Astrocyte (in vitro differentiated cells and primary cell): ENCODE results near the gene NDUFS3. TPM values are rescaled to one million over a fixed set of nuclear protein-coding genes. Genes with fewer than 3 reads are reported as not detected.

Experiments
- DNase-seq: peaks from one replicate; pipeline ENCODE4 v3.0.0-alpha.2; 2010; ENCODE audit warnings: low read depth
- FAIRE-seq: peaks from 2 replicates; lab custom pipeline; 2011; peaks lifted over from hg19 to GRCh38; lab: Jason Lieb, UNC
- H2AFZ ChIP-seq: 2 replicates; pipeline ENCODE4 v1.6.0; 2012; ENCODE audit warnings: low read depth, low read length, inconsistent platforms
- H3K27ac ChIP-seq: 2 replicates; pipeline ENCODE4 v1.5.1; 2011; ENCODE audit warnings: low read depth, low read length, inconsistent platforms
- H3K27me3 ChIP-seq: 2 replicates; pipeline ENCODE4 v1.6.0; 2011; ENCODE audit warnings: low read length, inconsistent platforms; ENCODE audit not compliant: insufficient read depth
- H3K36me3 ChIP-seq: 2 replicates; pipeline ENCODE4 v1.5.1; 2011; ENCODE audit warnings: low read length, inconsistent platforms; ENCODE audit not compliant: insufficient read depth
- H3K4me1 ChIP-seq: 2 replicates; pipeline ENCODE4 v1.5.1; 2011; ENCODE audit warnings: low read length, inconsistent platforms; ENCODE audit not compliant: insufficient read depth
- H3K4me2 ChIP-seq: 2 replicates; pipeline ENCODE4 v1.6.0; 2012; ENCODE audit warnings: low read length, inconsistent platforms
- H3K4me3 ChIP-seq: 2 replicates; pipeline ENCODE4 v1.5.1; 2011; ENCODE audit warnings: low read depth, mild to moderate bottlenecking, low read length, inconsistent platforms; ENCODE audit not compliant: insufficient read depth
- H3K79me2 ChIP-seq: 2 replicates; pipeline ENCODE4 v1.6.0; 2012; ENCODE audit warnings: mild to moderate bottlenecking, low read length, inconsistent platforms; ENCODE audit not compliant: insufficient read depth
- H3K9ac ChIP-seq: 2 replicates; pipeline ENCODE4 v1.6.0; 2012; ENCODE audit warnings: mild to moderate bottlenecking, low read length, inconsistent platforms
- H3K9me3 ChIP-seq: 2 replicates; pipeline ENCODE4 v1.5.1; 2012; ENCODE audit warnings: low read depth, mild to moderate bottlenecking, low read length, inconsistent platforms; ENCODE audit not compliant: insufficient read depth
- H4K20me1 ChIP-seq: 2 replicates; pipeline ENCODE4 v1.6.0; 2012; ENCODE audit warnings: low read length, inconsistent platforms; ENCODE audit not compliant: insufficient read depth
- H3K27ac Mint-ChIP-seq: one replicate; pipeline ENCODE4 v1.8.0; 2021; ENCODE audit warnings: mild to moderate bottlenecking, mixed read lengths; ENCODE audit not compliant: unreplicated experiment
- H3K27me3 Mint-ChIP-seq: one replicate; pipeline ENCODE4 v1.8.0; 2021; ENCODE audit warnings: low read depth, mixed read lengths; ENCODE audit not compliant: unreplicated experiment
- H3K36me3 Mint-ChIP-seq: one replicate; pipeline ENCODE4 v1.8.0; 2021; ENCODE audit warnings: low read depth, mixed read lengths; ENCODE audit not compliant: unreplicated experiment
- H3K4me1 Mint-ChIP-seq: one replicate; pipeline ENCODE4 v1.8.0; 2021; ENCODE audit warnings: low read depth, mixed read lengths; ENCODE audit not compliant: unreplicated experiment
- H3K4me3 Mint-ChIP-seq: one replicate; pipeline ENCODE4 v1.8.0; 2021; ENCODE audit warnings: mild to moderate bottlenecking, moderate library complexity, mixed read lengths; ENCODE audit not compliant: unreplicated experiment
- H3K9me3 Mint-ChIP-seq: one replicate; pipeline ENCODE4 v1.8.0; 2021; ENCODE audit warnings: mild to moderate bottlenecking, mixed read lengths; ENCODE audit not compliant: unreplicated experiment
- EZH2 ChIP-seq: IDR thresholded peaks from 2 replicates; pipeline ENCODE4 v1.6.1; 2012; ENCODE audit warnings: mild to moderate bottlenecking, low read length, inconsistent platforms; ENCODE audit not compliant: insufficient read depth
- total RNA-seq: library from RNA; stranded (reverse); gene quantifications from 2 replicates; pipeline ENCODE4 v1.2.1, GENCODE V29; 2021
- TF ChIP-seq, protein P1 (sequence below): IDR thresholded peaks from 2 replicates; pipeline ENCODE4 v1.5.1; 2011; ENCODE audit warnings: low read depth, mild to moderate bottlenecking, inconsistent platforms, low read length, moderate library complexity; ENCODE audit not compliant: insufficient read depth

Gene NDUFS3
- total RNA-seq, 1 donor from 2014 or later, result 80.7 TPM

DNA sequence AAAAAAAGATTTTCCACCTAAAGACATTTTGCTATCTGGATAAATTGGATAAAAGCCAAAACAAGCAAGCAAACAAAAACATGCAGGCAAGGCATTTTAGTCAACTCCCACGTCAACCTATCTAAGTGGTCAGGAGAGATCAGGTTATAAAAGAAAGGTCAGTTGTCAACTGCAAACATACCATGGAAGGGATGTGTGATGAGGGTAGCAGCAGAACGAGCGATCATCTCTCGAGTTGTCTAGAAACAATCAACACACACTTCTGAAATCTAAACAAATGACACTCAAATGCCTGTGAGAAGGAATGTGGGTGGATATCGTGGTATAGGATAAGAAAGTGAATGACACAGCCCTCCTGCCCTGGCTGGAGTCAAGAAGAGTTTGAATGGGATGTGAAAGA lies 52.6 kb downstream of the NDUFS3 start:
- DNase-seq (no peak), FAIRE-seq (no peak)
- no peak overlapping the region for H3K27ac ChIP-seq
- no peaks in the 10 kb centered on the region for H3K79me2 ChIP-seq
- Mint-ChIP-seq H3K4me1 (no peaks in the 10 kb centered on the region), H3K36me3 (peaks cover 22% of the 10 kb centered on the region), H3K4me3 (no peak overlapping the region), H3K27me3 (no peaks in the 10 kb centered on the region), H3K27ac (no peak overlapping the region), H3K9me3 (no peaks in the 10 kb centered on the region)
- H3K4me2 ChIP-seq, result no peak overlapping the region
- H3K27me3 ChIP-seq, result no peaks in the 10 kb centered on the region
- no peaks in the 10 kb centered on the region for H3K4me1 ChIP-seq
- H3K36me3 ChIP-seq, result peaks cover 46% of the 10 kb centered on the region
- TF ChIP-seq, protein P1, sequence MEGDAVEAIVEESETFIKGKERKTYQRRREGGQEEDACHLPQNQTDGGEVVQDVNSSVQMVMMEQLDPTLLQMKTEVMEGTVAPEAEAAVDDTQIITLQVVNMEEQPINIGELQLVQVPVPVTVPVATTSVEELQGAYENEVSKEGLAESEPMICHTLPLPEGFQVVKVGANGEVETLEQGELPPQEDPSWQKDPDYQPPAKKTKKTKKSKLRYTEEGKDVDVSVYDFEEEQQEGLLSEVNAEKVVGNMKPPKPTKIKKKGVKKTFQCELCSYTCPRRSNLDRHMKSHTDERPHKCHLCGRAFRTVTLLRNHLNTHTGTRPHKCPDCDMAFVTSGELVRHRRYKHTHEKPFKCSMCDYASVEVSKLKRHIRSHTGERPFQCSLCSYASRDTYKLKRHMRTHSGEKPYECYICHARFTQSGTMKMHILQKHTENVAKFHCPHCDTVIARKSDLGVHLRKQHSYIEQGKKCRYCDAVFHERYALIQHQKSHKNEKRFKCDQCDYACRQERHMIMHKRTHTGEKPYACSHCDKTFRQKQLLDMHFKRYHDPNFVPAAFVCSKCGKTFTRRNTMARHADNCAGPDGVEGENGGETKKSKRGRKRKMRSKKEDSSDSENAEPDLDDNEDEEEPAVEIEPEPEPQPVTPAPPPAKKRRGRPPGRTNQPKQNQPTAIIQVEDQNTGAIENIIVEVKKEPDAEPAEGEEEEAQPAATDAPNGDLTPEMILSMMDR, result no peak
- TF ChIP-seq EZH2, result no peak
- no peak overlapping the region for H3K9ac ChIP-seq
- no peak overlapping the region for H3K4me3 ChIP-seq
- peaks cover 4% of the 10 kb centered on the region for H4K20me1 ChIP-seq
- H2AFZ ChIP-seq, result no peak overlapping the region
- no peaks in the 10 kb centered on the region for H3K9me3 ChIP-seq

Other genes starting within 250 kb of the NDUFS3 start
- not detected in 2 replicates for gene MYBPC3, start 226.4 kb upstream of the NDUFS3 start, total RNA-seq
- gene SPI1, start 200.5 kb upstream of the NDUFS3 start, total RNA-seq, result not detected in 2 replicates
- gene SLC39A13, start 170.5 kb upstream of the NDUFS3 start, total RNA-seq, result 76.6 and 92.7 TPM in 2 replicates
- 124 and 130 TPM in 2 replicates for gene PSMC3, start 152.6 kb upstream of the NDUFS3 start, total RNA-seq
- gene RAPSN, start 129.9 kb upstream of the NDUFS3 start, total RNA-seq, result 0.86 and 0.96 TPM in 2 replicates
- gene CELF1, start 25.9 kb upstream of the NDUFS3 start, total RNA-seq, result 92.8 and 101 TPM in 2 replicates
- gene PTPMT1, start 13.5 kb upstream of the NDUFS3 start, total RNA-seq, result 32.4 and 33.9 TPM in 2 replicates
- 11.9 and 12.5 TPM in 2 replicates for gene KBTBD4, start 104 bp upstream of the NDUFS3 start, total RNA-seq
- gene FAM180B, start 7.6 kb downstream of the NDUFS3 start, total RNA-seq, result 0.16 TPM in 1 of 2 replicates, not detected in the other
- gene C1QTNF4, start 15.3 kb downstream of the NDUFS3 start, total RNA-seq, result 0.20 TPM in 1 of 2 replicates, not detected in the other
- 99.8 and 103 TPM in 2 replicates for gene MTCH2, start 63.5 kb downstream of the NDUFS3 start, total RNA-seq
- gene AGBL2, start 136.3 kb downstream of the NDUFS3 start, total RNA-seq, result 1.4 and 2.1 TPM in 2 replicates
- gene FNBP4, start 188.3 kb downstream of the NDUFS3 start, total RNA-seq, result 59.4 and 69.7 TPM in 2 replicates